Mesenchymal stem cell (in vitro differentiated cells and primary cell): ENCODE results near the gene ZNF292.

Experiments
- DNase-seq: peaks from one replicate; pipeline ENCODE4 v3.0.0-alpha.2; 2013
- H2AFZ ChIP-seq: one replicate; pipeline ENCODE4 v1.6.1; 2013; ENCODE audit warnings: low read depth, mild to moderate bottlenecking, control low read depth, inconsistent platforms, low read length, moderate library complexity
- H2AK5ac ChIP-seq: 2 replicates; pipeline ENCODE4 v1.6.1; 2013; ENCODE audit warnings: low read length, moderate library complexity, mild to moderate bottlenecking, inconsistent platforms; ENCODE audit not compliant: severe bottlenecking
- H2BK120ac ChIP-seq: one replicate; pipeline ENCODE4 v1.6.1; 2013; ENCODE audit warnings: low read depth, mild to moderate bottlenecking, inconsistent platforms, low read length, moderate library complexity
- H2BK12ac ChIP-seq, 2 experiments: one replicate each; pipeline ENCODE4 v1.6.1; 2013; ENCODE audit warnings: inconsistent platforms in 2 of 2, low read length in 2 of 2, mild to moderate bottlenecking in 2 of 2, moderate library complexity in 2 of 2, control low read depth in 1 of 2
- H2BK15ac ChIP-seq: one replicate; pipeline ENCODE4 v1.6.1; 2013; ENCODE audit warnings: mild to moderate bottlenecking, low read depth, inconsistent platforms; ENCODE audit not compliant: poor library complexity, severe bottlenecking
- H2BK5ac ChIP-seq: 2 replicates; pipeline ENCODE4 v1.6.1; 2013; ENCODE audit warnings: low read depth, mild to moderate bottlenecking, low read length, control low read depth, inconsistent platforms; ENCODE audit not compliant: poor library complexity, severe bottlenecking
- H3K14ac ChIP-seq, 2 experiments: one replicate each; pipeline ENCODE4 v1.6.1; 2013; ENCODE audit warnings: inconsistent platforms in 2 of 2, low read length in 2 of 2, control low read depth in 1 of 2, mild to moderate bottlenecking in 1 of 2, moderate library complexity in 1 of 2
- H3K18ac ChIP-seq, 2 experiments: one replicate each; pipeline ENCODE4 v1.6.1; 2013; ENCODE audit warnings: inconsistent platforms in 2 of 2, low read length in 2 of 2, control low read depth in 1 of 2, low read depth in 1 of 2, mild to moderate bottlenecking in 1 of 2
- H3K23ac ChIP-seq, 2 experiments: one replicate each; pipeline ENCODE4 v1.6.1; 2013; ENCODE audit warnings: inconsistent platforms in 2 of 2, low read length in 2 of 2, mild to moderate bottlenecking in 2 of 2, moderate library complexity in 2 of 2, control low read depth in 1 of 2
- H3K27ac ChIP-seq: 2 replicates; pipeline ENCODE4 v1.5.1; 2013; ENCODE audit warnings: mild to moderate bottlenecking, moderate library complexity, low read length, control low read depth, inconsistent platforms; ENCODE audit not compliant: poor library complexity, severe bottlenecking
- H3K27me3 ChIP-seq, 2 experiments: 2 replicates each; pipeline versions ENCODE4 v1.6.1 to v1.7.0; 2013; ENCODE audit warnings: low read length in 2 of 2, mild to moderate bottlenecking in 2 of 2, moderate library complexity in 2 of 2, control low read depth in 1 of 2, inconsistent platforms in 1 of 2; ENCODE audit not compliant: control insufficient read depth in 1 of 2, insufficient read depth in 1 of 2
- H3K36me3 ChIP-seq, 2 experiments: 2 replicates each; pipeline versions ENCODE4 v1.6.1 to v1.7.0; 2013; ENCODE audit warnings: low read length in 2 of 2, control low read depth in 1 of 2, inconsistent platforms in 1 of 2, low read depth in 1 of 2, mild to moderate bottlenecking in 1 of 2; ENCODE audit not compliant: insufficient read depth in 2 of 2, control insufficient read depth in 1 of 2
- H3K4ac ChIP-seq, 2 experiments: one replicate each; pipeline ENCODE4 v1.6.1; 2013; ENCODE audit warnings: inconsistent platforms in 2 of 2, low read length in 2 of 2, mild to moderate bottlenecking in 2 of 2, moderate library complexity in 2 of 2, control low read depth in 1 of 2, low read depth in 1 of 2
- H3K4me1 ChIP-seq: 2 replicates; pipeline ENCODE4 v1.6.1; 2013; ENCODE audit warnings: low read depth, low read length, control low read depth; ENCODE audit not compliant: control insufficient read depth, insufficient read depth
- H3K4me2 ChIP-seq: 2 replicates; pipeline ENCODE4 v1.6.1; 2013; ENCODE audit warnings: low read length, mild to moderate bottlenecking, inconsistent platforms; ENCODE audit not compliant: poor library complexity, severe bottlenecking
- H3K4me3 ChIP-seq, 2 experiments: 2 replicates each; pipeline versions ENCODE4 v1.5.1 to v1.7.0; 2013; ENCODE audit warnings: low read length in 2 of 2, mild to moderate bottlenecking in 2 of 2, control low read depth in 1 of 2, low read depth in 1 of 2; ENCODE audit not compliant: insufficient read depth in 1 of 2
- H3K79me1 ChIP-seq: replicated peaks from 2 replicates; pipeline ENCODE4 v1.6.1; 2013; ENCODE audit warnings: mild to moderate bottlenecking, control low read depth, low read length, inconsistent platforms; ENCODE audit not compliant: poor library complexity, severe bottlenecking
- H3K9ac ChIP-seq: 2 replicates; pipeline ENCODE4 v1.7.0; 2013; ENCODE audit warnings: mild to moderate bottlenecking, low read length, moderate library complexity
- H3K9me3 ChIP-seq: 2 replicates; pipeline ENCODE4 v1.7.0; 2013; ENCODE audit warnings: mild to moderate bottlenecking, low read length; ENCODE audit not compliant: control insufficient read depth
- H4K8ac ChIP-seq: one replicate; pipeline ENCODE4 v1.6.1; 2013; ENCODE audit warnings: inconsistent platforms, mild to moderate bottlenecking, low read length, moderate library complexity
- H4K91ac ChIP-seq: one replicate; pipeline ENCODE4 v1.6.1; 2013; ENCODE audit warnings: mild to moderate bottlenecking, low read length, inconsistent platforms
- WGBS: methylation state at CpG from one replicate; pipeline ENCODE4 v1.1.7; 2013; ENCODE audit warnings: mixed read lengths; 5-methylcytosine and 5-hydroxymethylcytosine counted together

ZNF292 gene

DNA sequence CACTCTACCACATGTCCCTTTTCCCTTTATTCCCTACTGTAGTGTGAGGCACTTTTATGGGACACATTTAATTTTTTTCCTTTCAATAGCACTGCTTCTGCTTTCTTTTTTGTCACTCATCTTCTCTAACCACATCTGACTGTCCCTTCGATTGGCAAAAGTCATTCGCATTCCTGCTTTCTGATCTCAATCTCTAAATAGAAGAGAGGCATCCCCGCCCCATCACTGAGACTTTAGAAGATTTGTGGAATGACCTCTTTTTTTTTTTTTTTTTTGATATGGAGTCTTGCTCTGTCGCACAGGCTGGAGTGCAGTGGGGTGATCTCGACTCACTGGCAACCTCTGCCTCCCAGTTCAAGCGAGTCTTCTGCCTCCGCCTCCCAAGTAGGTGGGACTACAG lies 9.1 kb downstream of the ZNF292 start:
- Histone ChIP-seq H4K8ac (no peak overlapping the region), H3K23ac (no peak overlapping the region), H2BK120ac (no peak overlapping the region), H2BK15ac (no peak overlapping the region), H2BK5ac (no peak overlapping the region), H2BK12ac (no peak overlapping the region), H3K4me3 (no peak overlapping the region), H3K9me3 (no peaks in the 10 kb centered on the region), H4K91ac (no peak overlapping the region), H3K79me1 (no peaks in the 10 kb centered on the region), H3K27me3 (no peaks in the 10 kb centered on the region), H3K36me3 (peaks cover under 1 to 3% of the 10 kb centered on the region in 2 experiments), H3K27ac (no peak overlapping the region), H2AFZ (no peak overlapping the region), H3K18ac (no peak overlapping the region), H2AK5ac (no peak overlapping the region), H3K4me1 (peaks cover 6% of the 10 kb centered on the region), H3K4ac (no peak overlapping the region), H3K14ac (no peak overlapping the region), H3K9ac (no peak overlapping the region), H3K4me2 (no peak overlapping the region)
- no peak for DNase-seq
- WGBS: 98% methylated on average over 7 of the region's 7 CpGs

DNA sequence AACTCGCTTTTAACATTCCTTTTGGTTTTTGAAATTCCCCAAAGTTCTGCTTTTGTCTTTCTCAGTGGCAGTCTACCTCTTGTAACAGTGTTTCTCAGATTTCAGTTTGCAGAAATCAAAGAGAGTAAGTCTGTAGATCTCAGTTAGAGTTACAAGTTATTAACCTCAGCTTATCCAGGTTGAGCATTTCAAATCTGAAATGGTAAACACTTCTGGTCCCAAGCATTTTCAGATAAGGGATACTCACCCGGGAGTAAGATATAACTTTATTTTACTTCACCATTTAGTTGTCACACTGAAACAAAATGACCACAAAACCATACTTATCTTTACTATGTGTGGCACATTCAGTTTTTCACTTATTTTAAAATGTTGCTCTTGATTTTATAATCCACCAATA lies 9.8 kb downstream of the ZNF292 start:
- Histone ChIP-seq H4K91ac (no peak overlapping the region), H3K27ac (no peak overlapping the region), H2BK5ac (no peak overlapping the region), H2BK12ac (no peak overlapping the region), H3K23ac (no peak overlapping the region), H3K9ac (no peak overlapping the region), H3K18ac (no peak overlapping the region), H3K9me3 (no peaks in the 10 kb centered on the region), H3K4ac (no peak overlapping the region), H2AFZ (no peak overlapping the region), H2AK5ac (no peak overlapping the region), H3K4me3 (no peak overlapping the region), H3K27me3 (no peaks in the 10 kb centered on the region), H3K4me2 (no peak overlapping the region), H3K4me1 (peaks cover 8% of the 10 kb centered on the region), H2BK15ac (no peak overlapping the region), H2BK120ac (no peak overlapping the region), H3K79me1 (no peaks in the 10 kb centered on the region), H3K36me3 (peaks cover 3 to 6% of the 10 kb centered on the region in 2 experiments), H3K14ac (no peak overlapping the region), H4K8ac (no peak overlapping the region)
- WGBS: 92% methylated on average over 2 of the region's 2 CpGs
- no peak for DNase-seq

DNA sequence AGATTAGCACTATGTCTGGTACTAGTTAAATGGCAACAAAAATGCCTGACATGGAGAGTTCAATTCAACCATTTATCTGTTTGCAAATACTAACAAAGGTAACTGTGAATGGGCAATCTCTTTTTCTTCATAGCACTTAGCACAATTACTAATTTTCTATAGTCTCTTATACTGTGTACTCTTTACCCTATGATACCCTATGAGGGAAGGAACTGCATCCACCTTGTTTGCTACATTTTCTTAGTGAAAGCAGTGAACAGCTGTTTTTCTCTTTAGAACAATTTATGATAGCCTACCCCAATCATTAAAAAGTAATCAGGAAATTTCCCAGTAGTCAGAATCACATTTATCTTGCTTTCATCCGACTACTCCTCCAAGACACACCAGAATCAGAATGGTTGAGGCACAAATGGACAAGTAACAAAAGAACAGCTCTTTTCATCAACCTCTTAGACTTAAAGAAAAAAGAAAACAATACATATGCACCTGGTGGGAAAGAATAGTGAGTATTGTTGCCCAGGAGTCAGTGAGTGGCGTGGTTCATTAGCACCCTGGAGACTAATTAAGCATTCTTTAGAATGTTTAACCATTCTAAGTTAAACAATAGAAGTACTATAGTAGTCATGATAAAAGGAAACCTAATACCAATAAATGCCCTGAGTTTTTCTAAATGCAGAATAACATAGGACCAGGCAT lies 16.7 kb downstream of the ZNF292 start:
- Histone ChIP-seq H3K27ac (no peak overlapping the region), H2BK5ac (no peak overlapping the region), H2AK5ac (no peak overlapping the region), H3K4ac (no peak overlapping the region), H3K9me3 (no peaks in the 10 kb centered on the region), H3K27me3 (no peaks in the 10 kb centered on the region), H3K18ac (no peak overlapping the region), H2BK12ac (no peak overlapping the region), H4K8ac (no peak overlapping the region), H3K9ac (no peak overlapping the region), H3K14ac (no peak overlapping the region), H2AFZ (no peak overlapping the region), H4K91ac (no peak overlapping the region), H2BK120ac (no peak overlapping the region), H3K4me1 (peaks cover 3% of the 10 kb centered on the region), H2BK15ac (no peak overlapping the region), H3K79me1 (peaks cover 5% of the 10 kb centered on the region), H3K4me3 (no peak overlapping the region), H3K36me3 (peaks cover 3% of the 10 kb centered on the region in 2 experiments), H3K23ac (no peak overlapping the region), H3K4me2 (no peak overlapping the region)
- no peak for DNase-seq
- 67% methylated on average over 1 of the region's 2 CpGs for WGBS

DNA sequence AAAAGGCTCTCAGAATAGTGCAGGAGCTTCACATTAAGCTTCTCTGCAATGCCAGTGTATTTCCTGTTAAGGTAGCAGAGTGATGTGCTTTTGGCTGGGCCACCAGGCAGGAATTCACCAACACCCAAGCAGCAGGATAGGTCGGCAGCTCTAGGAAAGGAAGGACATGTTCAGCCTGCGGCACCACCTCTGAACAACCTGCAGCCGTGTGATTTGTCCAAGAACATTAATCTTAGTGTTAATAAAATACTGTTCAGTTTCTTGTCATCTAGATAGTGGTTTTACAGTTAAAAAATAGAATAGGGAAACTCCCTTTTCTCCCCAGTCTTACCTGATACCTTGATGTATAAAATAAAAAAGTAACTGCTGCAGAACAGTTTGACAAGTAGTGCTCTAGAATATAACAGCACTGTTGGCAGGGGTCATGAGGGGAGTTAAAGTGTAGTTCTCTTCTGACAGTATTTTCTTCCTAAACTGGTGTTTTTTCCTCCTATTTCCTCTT lies 18.8 kb downstream of the ZNF292 start:
- Histone ChIP-seq H2BK5ac (no peak overlapping the region), H3K9me3 (no peaks in the 10 kb centered on the region), H3K4ac (no peak overlapping the region), H3K4me2 (no peak overlapping the region), H4K8ac (no peak overlapping the region), H2BK120ac (no peak overlapping the region), H3K9ac (no peak overlapping the region), H3K4me1 (peaks cover 3% of the 10 kb centered on the region), H2AK5ac (no peak overlapping the region), H2AFZ (no peak overlapping the region), H3K79me1 (peaks cover 5% of the 10 kb centered on the region), H3K14ac (no peak overlapping the region), H4K91ac (no peak overlapping the region), H3K27ac (no peak overlapping the region), H2BK15ac (no peak overlapping the region), H3K23ac (no peak overlapping the region), H3K18ac (no peak overlapping the region), H3K27me3 (no peaks in the 10 kb centered on the region), H2BK12ac (no peak overlapping the region), H3K36me3 (peaks cover 3 to 4% of the 10 kb centered on the region in 2 experiments), H3K4me3 (no peak overlapping the region)
- WGBS: no CpG with 5 or more reads among the region's 3 CpGs
- no peak for DNase-seq
